Erythroblast (primary cell): Measurements from ENCODE around the gene GCLC.

Experiments used
- GATA1 ChIP-seq: IDR thresholded peaks from 2 replicates; pipeline ENCODE4 v1.6.1; 2011; ENCODE audit warnings: low read depth, mild to moderate bottlenecking, control low read depth, low read length, moderate library complexity
- POLR2A ChIP-seq: IDR thresholded peaks from 2 replicates; pipeline ENCODE4 v1.6.1; 2011; ENCODE audit warnings: mild to moderate bottlenecking, low read length

DNA sequence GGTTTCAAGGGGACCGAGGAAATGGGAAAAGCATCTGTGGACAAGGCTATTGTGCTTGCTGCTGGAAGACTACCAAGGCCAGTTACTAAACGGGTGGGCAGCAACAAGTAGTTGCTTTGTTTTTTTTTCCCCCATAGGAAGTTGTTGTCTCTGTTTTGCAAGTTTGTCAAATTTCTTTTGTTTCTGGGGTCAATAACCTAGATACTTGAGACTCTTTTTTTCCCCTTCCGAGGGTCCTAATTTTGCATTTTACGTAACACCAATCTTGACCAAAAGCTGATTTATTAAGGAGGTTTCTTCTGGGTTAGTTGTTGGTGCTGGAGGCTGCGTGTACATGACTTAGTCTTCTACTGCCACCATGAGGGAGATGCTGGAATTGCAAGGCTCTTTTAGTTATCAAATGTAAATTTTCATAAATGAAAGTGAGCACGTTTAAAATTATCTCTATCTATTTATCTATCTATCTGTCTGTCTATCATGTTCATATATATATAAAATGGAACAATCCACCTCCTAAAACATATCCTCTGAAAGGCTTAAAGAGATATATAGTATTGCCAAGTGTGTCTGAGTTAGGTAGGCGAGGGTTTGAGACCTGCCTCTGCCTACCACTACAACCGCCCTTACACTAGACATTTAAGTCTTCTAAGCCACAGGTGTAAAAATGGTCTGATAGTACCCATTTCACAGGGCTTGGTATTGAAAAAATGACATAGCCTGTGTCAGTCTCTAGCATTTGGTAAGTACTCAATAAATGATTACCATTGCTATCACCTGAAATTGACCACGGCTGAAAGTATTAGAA lies 60.2 kb downstream of the GCLC start:
- no peak for TF ChIP-seq POLR2A
- no peak for TF ChIP-seq GATA1
